HEK293 (cell line): Measurements from ENCODE around the gene PDP2.

Experiments used
- CTCF ChIA-PET: fragments of 350-600 bp; formaldehyde crosslinking; extraction: SDS; loops from one replicate; lab custom pipeline; 2021; ENCODE audit warnings: antibody characterized with exemption; lab: Yijun Ruan, JAX
- POLR2A ChIA-PET: fragments of 300-600 bp; formaldehyde crosslinking; extraction: SDS; loops from one replicate; lab custom pipeline; 2020; ENCODE audit warnings: antibody characterized with exemption, inconsistent platforms; lab: Yijun Ruan, JAX
- H3K27ac ChIP-seq: fragments of 200-500 bp; sonication (Bioruptor generic); 2 replicates; pipeline ENCODE4 v1.5.1; 2014; ENCODE audit warnings: low read depth, low read length, control low read depth, inconsistent platforms; ENCODE audit errors: extremely low read depth
- H3K36me3 ChIP-seq, 2 experiments: fragments of 200-500 bp in 1 of 2; sonication (Bioruptor generic) in 1 of 2; 1 replicate in 1 of 2; 2 replicates in 1 of 2; pipeline ENCODE4 v1.5.1; 2014 to 2017; ENCODE audit warnings: inconsistent platforms in 2 of 2, low read length in 2 of 2; ENCODE audit not compliant: control insufficient read depth in 2 of 2, insufficient read depth in 1 of 2
- H3K4me1 ChIP-seq: fragments of 200-500 bp; sonication (Bioruptor generic); 2 replicates; pipeline ENCODE4 v1.5.1; 2014; ENCODE audit warnings: mild to moderate bottlenecking, low read length, inconsistent platforms; ENCODE audit not compliant: control insufficient read depth, insufficient read depth
- H3K4me3 ChIP-seq: 2 replicates; pipeline ENCODE4 v1.5.1; 2011; ENCODE audit warnings: low read depth, mild to moderate bottlenecking, control low read depth, low read length, moderate library complexity
- H3K9me3 ChIP-seq: fragments of 200-500 bp; sonication (Bioruptor generic); 2 replicates; pipeline ENCODE4 v1.5.1; 2014; ENCODE audit warnings: low read depth, low read length, inconsistent platforms; ENCODE audit not compliant: control insufficient read depth, insufficient read depth
- GFI1B ChIP-seq: fragments of 450-650 bp; formaldehyde crosslinking; IDR thresholded peaks from 2 replicates; pipeline ENCODE4 v1.5.1; 2016; ENCODE audit warnings: missing biosample characterization, missing genetic modification characterization
- GLIS1 ChIP-seq: fragments of 450-650 bp; formaldehyde crosslinking; IDR thresholded peaks from 2 replicates; pipeline ENCODE4 v1.5.1; 2016; ENCODE audit warnings: missing biosample characterization, missing genetic modification characterization
- HOXD13 ChIP-seq: sonication (generic); formaldehyde crosslinking; IDR thresholded peaks from 2 replicates; pipeline ENCODE4 v1.8.0; 2022; ENCODE audit warnings: missing genetic modification reagents, borderline replicate concordance
- KLF16 ChIP-seq: fragments of 450-650 bp; formaldehyde crosslinking; IDR thresholded peaks from 2 replicates; pipeline ENCODE4 v1.5.1; 2017; ENCODE audit warnings: missing biosample characterization, missing genetic modification characterization
- SP3 ChIP-seq: fragments of 450-650 bp; formaldehyde crosslinking; IDR thresholded peaks from 2 replicates; pipeline ENCODE4 v1.5.1; 2016; ENCODE audit warnings: missing biosample characterization, missing genetic modification characterization
- YY1 ChIP-seq: fragments of 450-650 bp; formaldehyde crosslinking; IDR thresholded peaks from 2 replicates; pipeline ENCODE4 v1.5.1; 2018; ENCODE audit warnings: missing biosample characterization, missing genetic modification characterization
- ZIC2 ChIP-seq: fragments of 450-650 bp; formaldehyde crosslinking; IDR thresholded peaks from 2 replicates; pipeline ENCODE4 v1.5.1; 2016; ENCODE audit warnings: missing biosample characterization, missing genetic modification characterization
- ZNF114 ChIP-seq: fragments of 450-650 bp; formaldehyde crosslinking; IDR thresholded peaks from 2 replicates; pipeline ENCODE4 v1.5.0; 2017; ENCODE audit warnings: missing biosample characterization, missing genetic modification characterization
- ZNF121 ChIP-seq: fragments of 450-650 bp; formaldehyde crosslinking; IDR thresholded peaks from 2 replicates; pipeline ENCODE4 v1.5.1; 2016; ENCODE audit warnings: missing biosample characterization, missing genetic modification characterization
- ZNF138 ChIP-seq: fragments of 450-650 bp; formaldehyde crosslinking; IDR thresholded peaks from 2 replicates; pipeline ENCODE4 v1.5.1; 2016; ENCODE audit warnings: missing biosample characterization, missing genetic modification characterization, borderline replicate concordance
- ZNF19 ChIP-seq: fragments of 450-650 bp; formaldehyde crosslinking; IDR thresholded peaks from 2 replicates; pipeline ENCODE4; 2016; ENCODE audit warnings: missing biosample characterization, missing genetic modification characterization, low read depth
- ZNF202 ChIP-seq: fragments of 450-650 bp; formaldehyde crosslinking; IDR thresholded peaks from 2 replicates; pipeline ENCODE4 v1.5.1; 2016; ENCODE audit warnings: missing biosample characterization, missing genetic modification characterization, borderline replicate concordance
- ZNF24 ChIP-seq: fragments of 450-650 bp; formaldehyde crosslinking; IDR thresholded peaks from 2 replicates; pipeline ENCODE4 v1.5.1; 2016; ENCODE audit warnings: missing biosample characterization, missing genetic modification characterization
- ZNF280C ChIP-seq: fragments of 450-650 bp; formaldehyde crosslinking; IDR thresholded peaks from 2 replicates; pipeline ENCODE4 v1.5.1; 2016; ENCODE audit warnings: missing biosample characterization, missing genetic modification characterization
- ZNF335 ChIP-seq: fragments of 450-650 bp; formaldehyde crosslinking; conservative IDR thresholded peaks from 2 replicates; pipeline ENCODE4 v1.5.1; 2016; ENCODE audit warnings: missing biosample characterization, missing genetic modification characterization
- ZNF398 ChIP-seq: fragments of 450-650 bp; formaldehyde crosslinking; IDR thresholded peaks from 2 replicates; pipeline ENCODE4 v1.5.1; 2017; ENCODE audit warnings: missing biosample characterization, missing genetic modification characterization
- ZNF501 ChIP-seq: fragments of 450-650 bp; formaldehyde crosslinking; IDR thresholded peaks from 2 replicates; pipeline ENCODE4 v1.5.1; 2016; ENCODE audit warnings: missing biosample characterization, missing genetic modification characterization
- ZNF510 ChIP-seq: fragments of 450-650 bp; formaldehyde crosslinking; IDR thresholded peaks from 2 replicates; pipeline ENCODE4 v1.5.1; 2018; ENCODE audit warnings: mild to moderate bottlenecking, missing genetic modification characterization, missing biosample characterization; ENCODE audit not compliant: insufficient replicate concordance
- ZNF645 ChIP-seq: fragments of 450-650 bp; formaldehyde crosslinking; IDR thresholded peaks from 2 replicates; pipeline ENCODE4; 2016; ENCODE audit warnings: missing biosample characterization, missing genetic modification characterization
- ZNF660 ChIP-seq: fragments of 450-650 bp; IDR thresholded peaks from 2 replicates; pipeline ENCODE4 v1.5.1; 2018; ENCODE audit warnings: missing biosample characterization, mild to moderate bottlenecking, missing genetic modification characterization
- ZNF664 ChIP-seq: fragments of 450-650 bp; formaldehyde crosslinking; IDR thresholded peaks from 2 replicates; pipeline ENCODE4 v1.5.1; 2016; ENCODE audit warnings: missing biosample characterization, missing genetic modification characterization
- ZNF670 ChIP-seq: fragments of 450-650 bp; formaldehyde crosslinking; IDR thresholded peaks from 2 replicates; pipeline ENCODE4 v1.5.1; 2016; ENCODE audit warnings: missing biosample characterization, missing genetic modification characterization, low read depth
- ZNF692 ChIP-seq: fragments of 450-650 bp; formaldehyde crosslinking; IDR thresholded peaks from 2 replicates; pipeline ENCODE4 v1.5.1; 2016; ENCODE audit warnings: missing biosample characterization, missing genetic modification characterization
- ZNF777 ChIP-seq: fragments of 450-650 bp; formaldehyde crosslinking; IDR thresholded peaks from 2 replicates; pipeline ENCODE4 v1.5.1; 2017; ENCODE audit warnings: missing biosample characterization, missing genetic modification characterization, borderline replicate concordance
- ZSCAN16 ChIP-seq: fragments of 450-650 bp; formaldehyde crosslinking; IDR thresholded peaks from 2 replicates; pipeline ENCODE4 v1.5.1; 2016; ENCODE audit warnings: missing biosample characterization, missing genetic modification characterization

PDP2 gene

GRCh38 chr16:66857437-66857836, 22.9 kb upstream of the PDP2 start (continued):
- TF ChIP-seq ZNF645 (tag by site-specific recombination) (no peak), HOXD13 (CRISPR knock-in tag) (no peak), ZNF280C (no peak), ZNF138 (tag by site-specific recombination) (no peak), ZNF510 (tag by site-specific recombination) (no peak), ZNF664 (tag by site-specific recombination) (no peak), ZNF19 (tag by site-specific recombination) (no peak)

GRCh38 chr16:66858740-66859396, 21.4 kb upstream of the PDP2 start:
- POLR2A ChIA-PET, result no interaction called here
- no peaks in the 10 kb centered on the region for H3K36me3 ChIP-seq
- no peak for TF ChIP-seq YY1 (tag by site-specific recombination)
- TF ChIP-seq ZNF398 (tag by site-specific recombination), result peak; percentile 80
- TF ChIP-seq ZNF660 (tag by site-specific recombination), result peak; percentile 54; the same call in 1 of the 2 replicates
- TF ChIP-seq ZNF670, result no peak
- peak; percentile 51 for TF ChIP-seq ZNF335 (tag by site-specific recombination)
- no peak for TF ChIP-seq KLF16 (tag by site-specific recombination)
- TF ChIP-seq GFI1B (tag by site-specific recombination), result no peak
- no peak for TF ChIP-seq ZSCAN16 (tag by site-specific recombination)
- peak; percentile 41; the same call in 1 of the 2 replicates for TF ChIP-seq ZIC2
- TF ChIP-seq SP3, result no peak
- 0 out of 2 replicates have a peak, but pooled peaks have one; percentile 27 for TF ChIP-seq ZNF692 (tag by site-specific recombination)
- TF ChIP-seq ZNF202 (tag by site-specific recombination), result no peak
- no peak for TF ChIP-seq ZNF645 (tag by site-specific recombination)
- peak; percentile 88 for TF ChIP-seq ZNF121 (tag by site-specific recombination)
- no peak for TF ChIP-seq ZNF24 (tag by site-specific recombination)
- no peak for TF ChIP-seq ZNF501 (tag by site-specific recombination)
- TF ChIP-seq ZNF777, result no peak
- TF ChIP-seq GLIS1 (tag by site-specific recombination), result peak; percentile 63
- TF ChIP-seq ZNF114 (tag by site-specific recombination), result no peak
- TF ChIP-seq, all 188 proteins: peak for 7
- no peaks in the 10 kb centered on the region for H3K4me1 ChIP-seq
- CTCF ChIA-PET, result interaction anchor here (1.0 to 2.3 kb wide), 2 partner anchors 9 to 29 kb away, joined by 6 to 27 read pairs; partner anchors contain the start of gene NAE1
- no peak overlapping the region for H3K4me3 ChIP-seq
- H3K9me3 ChIP-seq, result no peaks in the 10 kb centered on the region
- H3K27ac ChIP-seq, result no peak overlapping the region
